ENCODE results near the gene ARL13B. TPM values are rescaled to one million over a fixed set of nuclear protein-coding genes. Genes with fewer than 3 reads are reported as not detected.

The ARL13B gene
- total and polyA plus RNA-seq, 9 donors, result 6.2 to 16.3 (median 11.8) TPM

- Histone ChIP-seq H3K4me1 (ENCODE audit: insufficient read depth) (no peaks in the 10 kb centered on the region), H3K36me3 (no peaks in the 10 kb centered on the region), H3K9me3 (no peaks in the 10 kb centered on the region), H3K27me3 (no peaks in the 10 kb centered on the region), H3K27ac (no peak overlapping the region), H3K4me3 (no peak overlapping the region)
- TF ChIP-seq POLR2A (IDR thresholded peaks at IDR 0.05) (no peak), CTCF (IDR thresholded peaks at IDR 0.05) (no peak), EP300 (IDR thresholded peaks at IDR 0.05) (no peak)
- 95 to 97% (median 97%) methylated on average over 2 of the region's 2 CpGs for WGBS, 3 donors
- intact Hi-C loops (cut with DNase I), result no loop called here
- DNase-seq, result no peak
Observed at GRCh38 chr3:94046533-94046932, 66.6 kb downstream of the ARL13B start.

- no peaks in the 10 kb centered on the region for H3K9me3 ChIP-seq
- TF ChIP-seq EP300 (IDR thresholded peaks at IDR 0.05) (no peak), POLR2A (IDR thresholded peaks at IDR 0.05) (no peak), CTCF (IDR thresholded peaks at IDR 0.05) (no peak)
- H3K27ac ChIP-seq, result no peak overlapping the region
- WGBS, 3 donors, result 94 to 99% (median 94%) methylated on average over 2 of the region's 2 CpGs
- no peak overlapping the region for H3K4me3 ChIP-seq
- H3K4me1 ChIP-seq (ENCODE audit: insufficient read depth), result no peaks in the 10 kb centered on the region
- intact Hi-C loops (cut with DNase I), result no loop called here
- no peaks in the 10 kb centered on the region for H3K27me3 ChIP-seq
- no peak for DNase-seq
- no peaks in the 10 kb centered on the region for H3K36me3 ChIP-seq
Observed at GRCh38 chr3:94049267-94049666, 69.3 kb downstream of the ARL13B start.

GRCh38 chr3:94050546-94050945 lies 70.6 kb downstream of the ARL13B start:
- Histone ChIP-seq H3K4me1 (ENCODE audit: insufficient read depth) (no peaks in the 10 kb centered on the region), H3K27me3 (no peaks in the 10 kb centered on the region), H3K9me3 (no peaks in the 10 kb centered on the region), H3K36me3 (no peaks in the 10 kb centered on the region), H3K4me3 (no peak overlapping the region), H3K27ac (no peak overlapping the region)
- TF ChIP-seq CTCF (IDR thresholded peaks at IDR 0.05) (no peak), EP300 (IDR thresholded peaks at IDR 0.05) (no peak), POLR2A (IDR thresholded peaks at IDR 0.05) (no peak)
- intact Hi-C loops (cut with DNase I), result no loop called here
- no peak for DNase-seq

GRCh38 chr3:94061297-94061696 lies 81.3 kb downstream of the ARL13B start:
- Histone ChIP-seq H3K4me3 (no peak overlapping the region), H3K9me3 (no peaks in the 10 kb centered on the region), H3K36me3 (no peaks in the 10 kb centered on the region), H3K27ac (no peak overlapping the region), H3K4me1 (ENCODE audit: insufficient read depth) (peaks cover 1% of the 10 kb centered on the region), H3K27me3 (no peaks in the 10 kb centered on the region)
- TF ChIP-seq EP300 (IDR thresholded peaks at IDR 0.05), result no peak
- TF ChIP-seq POLR2A (IDR thresholded peaks at IDR 0.05), result no peak
- no peak for TF ChIP-seq CTCF (IDR thresholded peaks at IDR 0.05)
- 96 to 97% (median 96%) methylated on average over 13 of the region's 13 CpGs for WGBS, 3 donors
- intact Hi-C loops (cut with DNase I), result loop anchor here in 1 of 4 donors (10.0 kb wide), 1 partner anchor 56 kb away; no protein-coding TSS in a partner anchor
- no peak for DNase-seq

Measured in ovary (tissue), 9 donors.